Measurements from ENCODE around the gene MOGAT1.
"Not testable (repeated sequence)": the region's sequence is repeated elsewhere in the genome, so short reads cannot be mapped to it uniquely, and the experiment has no call there.

MOGAT1 gene

GRCh38 chr2:222688917-222689316 lies 17.5 kb downstream of the MOGAT1 start:
- ChIA-PET POLR2A (no interaction called here), CTCF (interaction anchor here (1.2 to 1.8 kb wide), 4 partner anchors 12 to 25 kb away, joined by 3 to 5 read pairs (median 4); no protein-coding TSS in a partner anchor)
- Histone ChIP-seq H3K9me3 (ENCODE audit: control extremely low read depth in 1 of 5, control insufficient read depth in 4 of 5, insufficient read depth in 2 of 5, low read depth in 1 of 5, low read length in 4 of 5) (no peaks in the 10 kb centered on the region), H3K27me3 (replicated peaks in 2 of 5; ENCODE audit: control insufficient read depth in 4 of 5, insufficient read depth in 5 of 5, low read length in 4 of 5) (no peaks in the 10 kb centered on the region), H3K4me1 (ENCODE audit: control extremely low read depth in 1 of 4, control insufficient read depth in 4 of 4, insufficient read depth in 4 of 4, low read length in 3 of 4) (peaks cover 0 to 3% (median 0%) of the 10 kb centered on the region in 4 experiments), H3K27ac (ENCODE audit: insufficient read depth in 1 of 2, low read depth in 1 of 2, low read length in 2 of 2, poor library complexity in 1 of 2, severe bottlenecking in 2 of 2) (no peak overlapping the region), H3K36me3 (ENCODE audit: control insufficient read depth in 4 of 4, insufficient read depth in 4 of 4, low read length in 3 of 4) (no peaks in the 10 kb centered on the region), H3K4me3 (ENCODE audit: control insufficient read depth in 1 of 7, extremely low read depth in 1 of 7, insufficient read depth in 4 of 7, low read depth in 2 of 7, low read length in 6 of 7) (no peak overlapping the region)
- DNase-seq: no peak
- 100% methylated on average over 2 of the region's 2 CpGs for WGBS (ENCODE audit: insufficient coverage)

GRCh38 chr2:222689322-222689721 lies 17.9 kb downstream of the MOGAT1 start:
- Histone ChIP-seq H3K27me3 (replicated peaks in 2 of 5; ENCODE audit: control insufficient read depth in 4 of 5, insufficient read depth in 5 of 5, low read length in 4 of 5) (no peaks in the 10 kb centered on the region), H3K4me1 (ENCODE audit: control extremely low read depth in 1 of 4, control insufficient read depth in 4 of 4, insufficient read depth in 4 of 4, low read length in 3 of 4) (peaks cover 0 to 3% (median 0%) of the 10 kb centered on the region in 4 experiments), H3K36me3 (ENCODE audit: control insufficient read depth in 4 of 4, insufficient read depth in 4 of 4, low read length in 3 of 4) (no peaks in the 10 kb centered on the region), H3K9me3 (ENCODE audit: control extremely low read depth in 1 of 5, control insufficient read depth in 4 of 5, insufficient read depth in 2 of 5, low read depth in 1 of 5, low read length in 4 of 5) (no peaks in the 10 kb centered on the region), H3K4me3 (ENCODE audit: control insufficient read depth in 1 of 7, extremely low read depth in 1 of 7, insufficient read depth in 4 of 7, low read depth in 2 of 7, low read length in 6 of 7) (no peak overlapping the region), H3K27ac (ENCODE audit: insufficient read depth in 1 of 2, low read depth in 1 of 2, low read length in 2 of 2, poor library complexity in 1 of 2, severe bottlenecking in 2 of 2) (no peak overlapping the region)
- ChIA-PET POLR2A (no interaction called here), CTCF (interaction anchor here (1.2 to 1.5 kb wide), 3 partner anchors 12 to 23 kb away, joined by 3 to 5 read pairs (median 4); no protein-coding TSS in a partner anchor)
- WGBS (ENCODE audit: insufficient coverage): no CpG with 5 or more reads among the region's 2 CpGs
- DNase-seq: no peak

GRCh38 chr2:222690564-222691200 lies 19.2 kb downstream of the MOGAT1 start:
- DNase-seq: peak; percentile 80 to 92 (median 89)
- ChIA-PET CTCF (interaction anchor here (0.7 to 1.7 kb wide), 10 partner anchors 9 to 212 kb away, joined by 3 to 15 read pairs (median 4); no protein-coding TSS in a partner anchor), POLR2A (no interaction called here)
- no peaks in the 10 kb centered on the region for H3K27me3 ChIP-seq (replicated peaks in 2 of 5; ENCODE audit: control insufficient read depth in 4 of 5, insufficient read depth in 5 of 5, low read length in 4 of 5)
- H3K4me3 ChIP-seq (ENCODE audit: control insufficient read depth in 1 of 7, extremely low read depth in 1 of 7, insufficient read depth in 4 of 7, low read depth in 2 of 7, low read length in 6 of 7): no peak overlapping the region
- no peaks in the 10 kb centered on the region for H3K9me3 ChIP-seq (ENCODE audit: control extremely low read depth in 1 of 5, control insufficient read depth in 4 of 5, insufficient read depth in 2 of 5, low read depth in 1 of 5, low read length in 4 of 5)
- no peak overlapping the region for H3K27ac ChIP-seq (ENCODE audit: insufficient read depth in 1 of 2, low read depth in 1 of 2, low read length in 2 of 2, poor library complexity in 1 of 2, severe bottlenecking in 2 of 2)
- H3K4me1 ChIP-seq (ENCODE audit: control extremely low read depth in 1 of 4, control insufficient read depth in 4 of 4, insufficient read depth in 4 of 4, low read length in 3 of 4): peaks cover 0 to 8% (median 0%) of the 10 kb centered on the region in 4 experiments
- no CpG with 5 or more reads among the region's 10 CpGs for WGBS (ENCODE audit: insufficient coverage)
- H3K36me3 ChIP-seq (ENCODE audit: control insufficient read depth in 4 of 4, insufficient read depth in 4 of 4, low read length in 3 of 4): no peaks in the 10 kb centered on the region

- H3K27me3 ChIP-seq (replicated peaks in 2 of 5; ENCODE audit: control insufficient read depth in 4 of 5, insufficient read depth in 5 of 5, low read length in 4 of 5); H3K4me1 ChIP-seq (ENCODE audit: control extremely low read depth in 1 of 4, control insufficient read depth in 4 of 4, insufficient read depth in 4 of 4, low read length in 3 of 4); DNase-seq; H3K9me3 ChIP-seq (ENCODE audit: control extremely low read depth in 1 of 5, control insufficient read depth in 4 of 5, insufficient read depth in 2 of 5, low read depth in 1 of 5, low read length in 4 of 5); H3K4me3 ChIP-seq (ENCODE audit: control insufficient read depth in 1 of 7, extremely low read depth in 1 of 7, insufficient read depth in 4 of 7, low read depth in 2 of 7, low read length in 6 of 7); CTCF ChIA-PET; H3K36me3 ChIP-seq (ENCODE audit: control insufficient read depth in 4 of 4, insufficient read depth in 4 of 4, low read length in 3 of 4); H3K27ac ChIP-seq (ENCODE audit: insufficient read depth in 1 of 2, low read depth in 1 of 2, low read length in 2 of 2, poor library complexity in 1 of 2, severe bottlenecking in 2 of 2); POLR2A ChIA-PET: not testable (repeated sequence)
- 94% methylated on average over 2 of the region's 5 CpGs for WGBS (ENCODE audit: insufficient coverage)
These were observed 22.0 kb downstream of the MOGAT1 start for GRCh38 chr2:222693413-222693812.

- ChIA-PET POLR2A (no interaction called here), CTCF (no interaction called here)
- Histone ChIP-seq H3K27me3 (replicated peaks in 2 of 5; ENCODE audit: control insufficient read depth in 4 of 5, insufficient read depth in 5 of 5, low read length in 4 of 5) (no peaks in the 10 kb centered on the region), H3K4me1 (ENCODE audit: control extremely low read depth in 1 of 4, control insufficient read depth in 4 of 4, insufficient read depth in 4 of 4, low read length in 3 of 4) (peaks cover 0 to 8% (median 0%) of the 10 kb centered on the region in 4 experiments), H3K27ac (ENCODE audit: insufficient read depth in 1 of 2, low read depth in 1 of 2, low read length in 2 of 2, poor library complexity in 1 of 2, severe bottlenecking in 2 of 2) (no peak overlapping the region), H3K4me3 (ENCODE audit: control insufficient read depth in 1 of 7, extremely low read depth in 1 of 7, insufficient read depth in 4 of 7, low read depth in 2 of 7, low read length in 6 of 7) (no peak overlapping the region), H3K9me3 (ENCODE audit: control extremely low read depth in 1 of 5, control insufficient read depth in 4 of 5, insufficient read depth in 2 of 5, low read depth in 1 of 5, low read length in 4 of 5) (no peaks in the 10 kb centered on the region), H3K36me3 (ENCODE audit: control insufficient read depth in 4 of 4, insufficient read depth in 4 of 4, low read length in 3 of 4) (no peaks in the 10 kb centered on the region)
- WGBS (ENCODE audit: insufficient coverage): no CpG with 5 or more reads among the region's 1 CpG
- DNase-seq: no peak
These were observed 22.4 kb downstream of the MOGAT1 start for GRCh38 chr2:222693837-222694236.

GRCh38 chr2:222698276-222698675 lies 26.8 kb downstream of the MOGAT1 start:
- DNase-seq: no peak
- no peaks in the 10 kb centered on the region for H3K36me3 ChIP-seq (ENCODE audit: control insufficient read depth in 4 of 4, insufficient read depth in 4 of 4, low read length in 3 of 4)
- no peaks in the 10 kb centered on the region for H3K9me3 ChIP-seq (ENCODE audit: control extremely low read depth in 1 of 5, control insufficient read depth in 4 of 5, insufficient read depth in 2 of 5, low read depth in 1 of 5, low read length in 4 of 5)
- H3K4me3 ChIP-seq (ENCODE audit: control insufficient read depth in 1 of 7, extremely low read depth in 1 of 7, insufficient read depth in 4 of 7, low read depth in 2 of 7, low read length in 6 of 7): no peak overlapping the region
- POLR2A ChIA-PET: no interaction called here
- CTCF ChIA-PET: interaction anchor here (0.8 to 2.9 kb wide), 3 partner anchors 10 to 205 kb away, joined by 4 to 12 read pairs (median 9); no protein-coding TSS in a partner anchor
- peaks cover 0 to 5% (median 0%) of the 10 kb centered on the region in 4 experiments for H3K4me1 ChIP-seq (ENCODE audit: control extremely low read depth in 1 of 4, control insufficient read depth in 4 of 4, insufficient read depth in 4 of 4, low read length in 3 of 4)
- WGBS (ENCODE audit: insufficient coverage): 100% methylated on average over 2 of the region's 4 CpGs
- no peak overlapping the region for H3K27ac ChIP-seq (ENCODE audit: insufficient read depth in 1 of 2, low read depth in 1 of 2, low read length in 2 of 2, poor library complexity in 1 of 2, severe bottlenecking in 2 of 2)
- H3K27me3 ChIP-seq (replicated peaks in 2 of 5; ENCODE audit: control insufficient read depth in 4 of 5, insufficient read depth in 5 of 5, low read length in 4 of 5): peaks cover 0 to 2% (median 0%) of the 10 kb centered on the region in 5 experiments

GRCh38 chr2:222701233-222701632 lies 29.8 kb downstream of the MOGAT1 start:
- no peak for DNase-seq
- no peak overlapping the region for H3K4me3 ChIP-seq (ENCODE audit: control insufficient read depth in 1 of 7, extremely low read depth in 1 of 7, insufficient read depth in 4 of 7, low read depth in 2 of 7, low read length in 6 of 7)
- no peaks in the 10 kb centered on the region for H3K4me1 ChIP-seq (ENCODE audit: control extremely low read depth in 1 of 4, control insufficient read depth in 4 of 4, insufficient read depth in 4 of 4, low read length in 3 of 4)
- ChIA-PET POLR2A (no interaction called here), CTCF (interaction anchor here (1.3 kb wide), 1 partner anchor 10 kb away, joined by 3 read pairs; no protein-coding TSS in a partner anchor)
- no peaks in the 10 kb centered on the region for H3K9me3 ChIP-seq (ENCODE audit: control extremely low read depth in 1 of 5, control insufficient read depth in 4 of 5, insufficient read depth in 2 of 5, low read depth in 1 of 5, low read length in 4 of 5)
- 83% methylated on average over 1 of the region's 1 CpG for WGBS (ENCODE audit: insufficient coverage)
- no peaks in the 10 kb centered on the region for H3K36me3 ChIP-seq (ENCODE audit: control insufficient read depth in 4 of 4, insufficient read depth in 4 of 4, low read length in 3 of 4)
- peaks cover 0 to 2% (median 0%) of the 10 kb centered on the region in 5 experiments for H3K27me3 ChIP-seq (replicated peaks in 2 of 5; ENCODE audit: control insufficient read depth in 4 of 5, insufficient read depth in 5 of 5, low read length in 4 of 5)
- no peak overlapping the region for H3K27ac ChIP-seq (ENCODE audit: insufficient read depth in 1 of 2, low read depth in 1 of 2, low read length in 2 of 2, poor library complexity in 1 of 2, severe bottlenecking in 2 of 2)
